Right lobe of liver (tissue), 4 donors: ENCODE results near the gene CNDP1.

Experiments used
- CTCF ChIP-seq, 4 donors: fragments of 200-600 bp in 3 of 4; fragments of 450-650 bp in 1 of 4; IDR thresholded peaks; one replicate each; pipeline versions ENCODE4 v1.5.1 to v1.8.0; 2016 to 2022; ENCODE audit warnings: antibody characterized with exemption in 4 of 4, mild to moderate bottlenecking in 2 of 4
- POLR2A ChIP-seq: fragments of 450-650 bp; IDR thresholded peaks from one replicate; pipeline ENCODE4 v1.6.1; 2017; ENCODE audit warnings: antibody characterized with exemption, mild to moderate bottlenecking
- donor health status: DM: no; HTN: no; CAD: no.
- donor health status: DM: no; HTN: no; CAD: no.
- donor health status: DM: no; HTN: yes; CAD: no.

DNA sequence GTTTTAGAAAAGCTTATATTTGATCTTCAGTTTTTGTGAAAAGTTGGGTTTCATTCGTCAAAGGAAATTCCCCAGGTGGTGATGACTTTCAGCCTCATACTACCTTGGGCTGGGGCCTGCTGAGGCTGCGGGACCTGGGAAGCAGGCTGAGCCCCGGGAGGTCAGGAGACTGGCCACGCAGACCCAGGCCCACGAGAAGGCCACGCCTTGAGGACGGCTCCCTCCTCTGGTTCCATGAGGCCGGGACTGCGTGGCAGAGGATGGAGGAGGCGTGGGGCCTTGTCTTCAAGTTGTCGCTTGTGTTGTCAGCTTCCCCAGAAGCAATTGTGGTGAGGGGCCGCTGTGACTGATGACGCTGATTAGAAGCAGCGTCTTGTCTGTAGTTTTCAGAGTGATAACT is 26.4 kb upstream of the CNDP1 start:
- TF ChIP-seq CTCF (IDR thresholded peaks at IDR 0.05) (no peak), POLR2A (no peak)
